ENCODE results near the gene OBI1.

Gene OBI1

DNA sequence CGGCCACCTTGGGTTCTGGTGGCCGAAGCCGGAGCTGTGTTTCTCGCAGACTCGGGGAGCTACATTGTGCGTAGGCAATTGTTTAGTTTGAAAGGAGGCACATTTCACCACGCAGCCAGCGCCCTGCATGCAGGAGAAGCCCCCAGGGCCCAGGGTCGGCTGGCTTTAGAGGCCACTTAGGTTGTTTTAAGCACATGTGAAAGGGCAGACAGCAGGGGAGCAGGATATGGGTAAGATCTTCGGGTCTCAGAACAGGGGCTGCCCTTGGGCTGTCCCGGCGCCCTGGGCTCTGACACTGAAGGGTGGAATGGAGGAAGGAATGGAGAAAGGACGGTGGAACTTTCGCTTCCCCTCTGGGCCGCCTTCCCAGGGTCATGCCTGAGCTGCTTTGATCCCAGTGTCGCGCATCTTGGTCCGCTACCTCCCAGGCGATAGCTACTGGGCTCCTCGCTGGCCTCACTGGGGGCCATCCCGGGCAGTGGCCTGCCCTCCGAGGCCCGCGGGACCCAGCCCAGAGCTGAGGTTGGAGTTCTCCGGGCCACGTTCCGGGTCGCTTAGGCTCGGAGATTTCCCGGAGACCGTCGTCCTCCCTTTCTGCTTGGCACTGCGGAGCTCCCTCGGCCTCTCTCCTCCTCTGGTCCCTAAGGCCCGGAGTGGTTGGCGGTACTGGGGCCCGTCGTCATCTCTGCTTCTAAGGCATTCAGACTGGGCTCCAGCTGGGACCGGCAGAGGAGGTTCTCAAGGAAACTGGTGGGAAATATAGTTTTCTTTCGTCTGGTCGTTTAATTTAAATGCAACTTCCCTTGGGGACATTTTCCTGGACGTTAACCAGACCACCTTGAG is 51.3 kb downstream of the OBI1 start:
- TF ChIP-seq TAF1 (IDR thresholded peaks at IDR 0.05; ENCODE audit: low read depth, low read length), result no peak
- TF ChIP-seq POLR2A (IDR thresholded peaks at IDR 0.05; ENCODE audit: low read depth, low read length), result no peak
- TF ChIP-seq SPI1 (IDR thresholded peaks at IDR 0.05; ENCODE audit: low read depth, low read length), result no peak
- TF ChIP-seq POU2F2 (IDR thresholded peaks at IDR 0.05; ENCODE audit: low read depth, low read length), result no peak
- no peak for TF ChIP-seq PAX5 (IDR thresholded peaks at IDR 0.05; ENCODE audit: insufficient read depth, low read length, severe bottlenecking)
- no peak for TF ChIP-seq POLR2AphosphoS5 (IDR thresholded peaks at IDR 0.05; ENCODE audit: low read depth, low read length)
- no peak for FAIRE-seq
- DNase-seq (ENCODE audit: insufficient read length, low spot score), result no peak

DNA sequence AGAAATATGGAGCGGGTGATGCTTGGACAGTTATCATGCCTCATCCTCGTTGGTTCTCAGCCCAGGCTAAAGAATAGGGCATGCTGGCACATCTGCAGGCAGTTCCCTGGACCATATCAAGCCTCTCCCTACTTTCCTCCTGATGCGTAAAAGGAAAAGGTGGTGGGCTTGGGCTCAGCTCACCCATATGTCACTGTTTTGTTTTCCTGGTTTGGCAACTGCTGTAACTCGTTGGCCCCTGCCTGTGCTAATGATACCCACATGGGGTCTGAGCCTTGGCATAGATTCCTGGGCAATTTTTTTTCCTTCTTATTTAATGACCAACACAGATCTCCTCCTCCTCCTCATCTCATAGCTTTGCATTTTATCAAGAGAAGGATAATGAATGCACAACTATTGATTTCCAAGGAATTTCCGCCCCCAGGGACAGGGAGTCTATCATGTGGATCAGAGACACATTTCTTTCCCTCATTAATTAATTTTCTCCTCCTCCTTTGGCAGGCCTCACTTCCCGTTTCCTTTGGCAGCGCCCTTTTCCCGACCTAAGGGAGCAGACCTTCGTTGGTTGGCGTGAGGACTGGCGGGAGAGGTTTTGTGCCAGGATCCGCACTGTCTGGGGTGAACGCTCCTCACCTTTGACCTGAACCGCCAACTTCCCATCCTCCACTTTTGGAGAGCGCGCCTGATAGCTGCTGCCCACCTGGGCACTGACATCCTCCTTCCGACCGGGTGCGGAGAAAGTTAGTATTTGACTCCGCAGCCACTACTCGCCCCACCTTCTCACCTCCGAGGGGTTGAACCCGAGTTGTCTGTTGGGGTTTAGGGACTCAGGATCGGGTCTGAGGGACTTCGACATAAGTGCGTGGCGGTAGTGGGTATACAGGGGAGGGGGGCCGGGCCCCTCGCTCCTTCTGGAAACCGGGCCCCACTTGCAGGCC is 52.2 kb downstream of the OBI1 start:
- TF ChIP-seq TAF1 (IDR thresholded peaks at IDR 0.05; ENCODE audit: low read depth, low read length) (no peak), POLR2A (IDR thresholded peaks at IDR 0.05; ENCODE audit: low read depth, low read length) (no peak), SPI1 (IDR thresholded peaks at IDR 0.05; ENCODE audit: low read depth, low read length) (0 out of 2 replicates have a peak, but pooled peaks have one; percentile 8)
- DNase-seq (ENCODE audit: insufficient read length, low spot score), result no peak
- FAIRE-seq, result no peak

DNA sequence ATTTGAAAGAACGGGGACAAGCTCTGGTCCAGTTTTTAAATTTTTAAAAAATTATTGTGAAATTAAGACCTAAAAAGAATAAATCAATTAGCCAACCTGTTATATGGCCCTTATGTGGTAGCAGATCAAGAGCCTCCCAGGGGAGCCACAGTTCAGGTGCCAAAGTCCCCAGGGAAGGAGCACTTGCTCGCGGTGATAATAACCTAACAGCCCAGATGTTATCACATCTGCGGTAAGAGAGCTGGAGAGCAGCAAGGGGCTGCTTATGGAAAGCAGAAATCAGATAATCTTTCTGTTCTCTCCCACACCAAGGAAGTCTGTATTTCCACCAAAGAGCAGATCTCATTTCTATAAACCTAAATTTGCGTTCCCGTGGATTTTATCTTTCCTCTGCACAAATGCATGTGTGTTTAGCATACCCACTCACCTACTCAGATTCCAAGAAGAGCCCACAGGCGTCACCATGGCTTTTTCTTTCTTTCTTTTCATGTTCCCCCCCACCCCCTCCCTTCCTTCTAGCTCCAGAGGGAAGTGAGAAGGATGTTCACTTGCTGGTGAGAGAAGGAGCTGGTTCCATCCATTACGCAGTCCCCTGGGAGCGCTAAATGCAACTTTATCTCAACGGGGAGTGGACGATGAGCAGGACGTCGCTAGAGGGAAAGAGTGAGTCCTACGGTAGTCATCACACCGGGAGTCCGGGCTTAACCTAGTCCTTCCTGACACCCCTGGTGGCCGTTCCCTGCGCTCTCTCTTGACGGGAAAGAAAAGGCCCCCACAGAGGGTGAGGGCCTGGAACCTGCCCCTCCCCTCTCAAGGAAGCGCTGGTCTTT is 54.0 kb downstream of the OBI1 start:
- DNase-seq (ENCODE audit: insufficient read length, low spot score), result no peak
- TF ChIP-seq POLR2A (IDR thresholded peaks at IDR 0.05; ENCODE audit: low read depth, low read length) (no peak), PAX5 (IDR thresholded peaks at IDR 0.05; ENCODE audit: insufficient read depth, low read length, severe bottlenecking) (no peak), POLR2AphosphoS5 (IDR thresholded peaks at IDR 0.05; ENCODE audit: low read depth, low read length) (no peak), TAF1 (IDR thresholded peaks at IDR 0.05; ENCODE audit: low read depth, low read length) (no peak), POU2F2 (IDR thresholded peaks at IDR 0.05; ENCODE audit: low read depth, low read length) (no peak)
- FAIRE-seq, result no peak

DNA sequence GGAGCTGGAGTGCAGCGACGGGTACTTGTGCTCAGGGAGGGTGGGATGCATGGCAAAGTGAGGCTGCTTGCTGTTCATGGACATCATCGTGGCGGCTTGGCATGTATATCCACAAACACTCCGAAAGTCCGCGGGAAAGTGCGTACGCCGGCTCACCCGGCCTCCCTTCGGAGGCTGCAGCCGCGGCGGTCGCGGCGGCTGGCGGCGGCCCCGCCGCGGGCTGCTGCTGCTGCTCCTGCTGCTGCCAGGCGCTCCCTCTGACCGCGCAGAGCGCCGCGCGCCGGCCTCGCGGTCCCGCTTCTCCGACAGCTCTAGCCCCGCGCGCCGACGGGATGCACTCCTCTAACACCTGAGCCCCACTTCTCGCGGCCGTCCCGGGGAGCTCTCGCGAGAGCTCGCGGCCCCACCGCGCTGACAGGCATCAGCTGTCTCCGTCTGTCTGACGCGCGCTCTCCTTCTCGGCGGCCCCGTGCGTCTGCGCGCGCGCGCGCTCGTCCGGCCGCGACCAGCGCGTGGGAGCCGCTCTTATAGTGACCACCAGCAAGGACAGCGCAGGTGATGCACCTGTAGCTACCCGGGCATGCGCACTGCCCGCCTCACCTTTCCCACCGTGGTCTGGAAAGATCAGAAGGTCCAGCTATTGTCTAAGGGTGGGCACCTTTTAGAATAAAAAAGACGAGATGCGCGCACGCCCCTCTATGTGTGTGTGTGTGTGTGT is 55.6 kb downstream of the OBI1 start, which contains the start of gene POU4F1:
TSS of gene POU4F1 (minus strand) at position 313 of the 718 bp plus-strand sequence. CDS start at position 87, 226 bp downstream.
- FAIRE-seq (peak; percentile 90), DNase-seq (ENCODE audit: insufficient read length, low spot score) (peak; percentile 80)
- TF ChIP-seq PAX5 (IDR thresholded peaks at IDR 0.05; ENCODE audit: insufficient read depth, low read length, severe bottlenecking) (no peak), SPI1 (IDR thresholded peaks at IDR 0.05; ENCODE audit: low read depth, low read length) (no peak), POLR2AphosphoS5 (IDR thresholded peaks at IDR 0.05; ENCODE audit: low read depth, low read length) (no peak), TAF1 (IDR thresholded peaks at IDR 0.05; ENCODE audit: low read depth, low read length) (no peak), POU2F2 (IDR thresholded peaks at IDR 0.05; ENCODE audit: low read depth, low read length) (no peak), POLR2A (IDR thresholded peaks at IDR 0.05; ENCODE audit: low read depth, low read length) (no peak)

DNA sequence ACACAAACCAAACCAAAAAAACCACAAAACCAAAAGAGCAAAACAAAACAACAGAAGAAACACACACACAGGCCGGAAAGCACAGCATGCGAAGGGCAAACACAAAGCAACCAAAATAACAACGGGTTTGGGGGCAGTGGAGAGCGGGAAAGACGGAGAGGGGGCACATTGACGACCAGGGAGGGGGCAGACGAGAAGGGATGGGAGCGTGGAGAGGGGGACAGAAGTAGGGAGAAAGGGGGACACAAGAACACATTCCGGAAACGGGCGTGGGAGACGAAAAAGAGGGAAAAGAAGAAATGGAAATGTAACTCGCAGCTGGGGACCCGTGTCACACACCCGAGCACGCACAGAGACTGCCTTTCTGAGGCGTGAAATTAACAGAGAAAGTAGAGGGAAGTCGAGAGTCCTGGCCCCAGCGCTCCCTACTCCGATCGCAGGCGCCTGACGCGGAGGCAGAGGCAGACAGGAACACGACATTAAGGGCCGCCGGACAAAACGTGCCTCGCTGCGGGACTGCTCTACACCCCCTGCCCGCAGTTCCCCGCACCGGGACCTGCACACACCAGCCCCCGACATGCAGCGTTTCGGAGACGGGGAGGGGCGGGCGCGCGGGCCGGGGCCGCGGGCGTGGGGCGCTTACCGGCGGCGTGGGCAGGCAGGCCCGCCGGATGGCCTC is 56.3 kb downstream of the OBI1 start:
- TF ChIP-seq TAF1 (IDR thresholded peaks at IDR 0.05; ENCODE audit: low read depth, low read length), result no peak
- no peak for TF ChIP-seq POLR2AphosphoS5 (IDR thresholded peaks at IDR 0.05; ENCODE audit: low read depth, low read length)
- no peak for TF ChIP-seq SPI1 (IDR thresholded peaks at IDR 0.05; ENCODE audit: low read depth, low read length)
- TF ChIP-seq POU2F2 (IDR thresholded peaks at IDR 0.05; ENCODE audit: low read depth, low read length), result no peak
- TF ChIP-seq PAX5 (IDR thresholded peaks at IDR 0.05; ENCODE audit: insufficient read depth, low read length, severe bottlenecking), result no peak
- TF ChIP-seq POLR2A (IDR thresholded peaks at IDR 0.05; ENCODE audit: low read depth, low read length), result no peak
- no peak for FAIRE-seq
- DNase-seq (ENCODE audit: insufficient read length, low spot score), result no peak

DNA sequence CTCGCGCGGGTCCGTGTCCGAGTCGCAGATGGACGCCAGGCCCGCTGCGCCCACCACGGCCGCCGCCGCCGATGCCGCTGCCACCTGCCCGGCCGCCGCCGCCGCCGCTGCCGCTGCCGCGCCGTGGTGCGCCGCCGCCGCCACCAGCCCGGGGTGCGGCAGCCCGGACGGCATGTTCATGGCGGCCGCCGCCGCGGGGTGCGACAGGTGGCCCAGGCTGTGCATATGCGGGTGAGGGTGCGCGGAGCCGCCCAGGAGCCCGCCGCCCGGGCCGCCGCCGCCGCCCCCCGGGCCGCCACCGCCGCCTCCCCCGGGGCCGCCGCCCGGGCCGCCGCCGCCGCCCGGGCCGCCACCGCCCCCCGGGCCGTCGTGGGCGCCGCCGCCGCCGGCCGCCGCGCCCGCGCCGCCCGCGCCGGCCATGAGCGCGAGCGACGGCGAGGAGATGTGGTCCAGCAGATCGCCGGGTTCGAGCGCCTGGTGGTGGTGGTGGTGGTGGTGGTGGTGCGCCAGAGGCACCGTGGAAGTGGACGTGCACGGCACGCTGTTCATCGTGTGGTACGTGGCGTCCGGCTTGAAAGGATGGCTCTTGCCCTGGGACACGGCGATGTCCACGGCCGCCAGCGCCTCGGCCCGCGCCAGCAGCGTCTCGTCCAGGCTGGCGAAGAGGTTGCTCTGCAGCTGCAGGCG is 56.9 kb downstream of the OBI1 start:
- DNase-seq (ENCODE audit: insufficient read length, low spot score), result no peak
- no peak for TF ChIP-seq POLR2AphosphoS5 (IDR thresholded peaks at IDR 0.05; ENCODE audit: low read depth, low read length)
- no peak for TF ChIP-seq POLR2A (IDR thresholded peaks at IDR 0.05; ENCODE audit: low read depth, low read length)
- no peak for TF ChIP-seq PAX5 (IDR thresholded peaks at IDR 0.05; ENCODE audit: insufficient read depth, low read length, severe bottlenecking)
- TF ChIP-seq SPI1 (IDR thresholded peaks at IDR 0.05; ENCODE audit: low read depth, low read length), result no peak
- TF ChIP-seq POU2F2 (IDR thresholded peaks at IDR 0.05; ENCODE audit: low read depth, low read length), result no peak
- TF ChIP-seq TAF1 (IDR thresholded peaks at IDR 0.05; ENCODE audit: low read depth, low read length), result no peak
- FAIRE-seq, result peak; percentile 69

DNA sequence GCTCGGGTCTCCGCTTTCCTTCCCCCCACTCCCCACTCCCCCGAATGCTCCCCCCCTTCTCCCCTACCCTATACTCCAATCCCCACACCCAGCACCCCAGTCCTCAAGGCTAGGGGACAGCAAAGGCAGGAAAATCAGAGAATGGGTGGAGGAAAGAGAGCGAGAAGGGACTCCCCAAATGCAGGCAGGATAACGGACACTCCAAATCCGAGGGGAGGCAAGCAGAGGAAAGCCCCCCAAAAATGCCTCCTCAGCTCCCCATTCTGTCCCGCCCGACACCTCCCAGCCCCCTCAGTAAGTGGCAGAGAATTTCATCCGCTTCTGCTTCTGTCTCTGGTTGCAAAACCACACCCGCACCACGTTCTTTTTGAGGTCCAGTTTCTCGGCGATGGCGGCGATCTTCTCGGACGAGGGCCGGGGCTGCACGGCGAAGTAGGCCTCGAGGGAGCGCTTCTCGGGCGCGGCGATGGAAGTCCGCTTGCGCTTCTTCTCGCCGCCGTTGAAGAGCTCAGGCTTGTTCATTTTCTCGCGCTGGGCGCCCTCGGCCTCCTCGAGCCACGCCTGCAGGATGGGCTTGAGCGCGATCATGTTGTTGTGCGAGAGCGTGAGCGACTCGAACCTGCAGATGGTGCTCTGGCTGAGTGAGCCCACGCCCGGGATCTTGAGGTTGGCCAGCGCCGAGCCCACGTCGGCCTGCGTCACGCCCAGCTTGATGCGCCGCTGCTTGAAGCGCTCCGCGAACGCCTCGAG is 57.7 kb downstream of the OBI1 start:
- no peak for TF ChIP-seq PAX5 (IDR thresholded peaks at IDR 0.05; ENCODE audit: insufficient read depth, low read length, severe bottlenecking)
- no peak for TF ChIP-seq SPI1 (IDR thresholded peaks at IDR 0.05; ENCODE audit: low read depth, low read length)
- no peak for TF ChIP-seq POU2F2 (IDR thresholded peaks at IDR 0.05; ENCODE audit: low read depth, low read length)
- no peak for TF ChIP-seq TAF1 (IDR thresholded peaks at IDR 0.05; ENCODE audit: low read depth, low read length)
- no peak for TF ChIP-seq POLR2AphosphoS5 (IDR thresholded peaks at IDR 0.05; ENCODE audit: low read depth, low read length)
- no peak for TF ChIP-seq POLR2A (IDR thresholded peaks at IDR 0.05; ENCODE audit: low read depth, low read length)
- no peak for DNase-seq (ENCODE audit: insufficient read length, low spot score)
- FAIRE-seq, result peak; percentile 62
